GDM1 (cell line): ENCODE measurements around the gene SMYD3.

Experiments
- DNase-seq: peaks from one replicate; lab custom pipeline; 2025; lab: John Stamatoyannopoulos, UW

The SMYD3 gene

DNA sequence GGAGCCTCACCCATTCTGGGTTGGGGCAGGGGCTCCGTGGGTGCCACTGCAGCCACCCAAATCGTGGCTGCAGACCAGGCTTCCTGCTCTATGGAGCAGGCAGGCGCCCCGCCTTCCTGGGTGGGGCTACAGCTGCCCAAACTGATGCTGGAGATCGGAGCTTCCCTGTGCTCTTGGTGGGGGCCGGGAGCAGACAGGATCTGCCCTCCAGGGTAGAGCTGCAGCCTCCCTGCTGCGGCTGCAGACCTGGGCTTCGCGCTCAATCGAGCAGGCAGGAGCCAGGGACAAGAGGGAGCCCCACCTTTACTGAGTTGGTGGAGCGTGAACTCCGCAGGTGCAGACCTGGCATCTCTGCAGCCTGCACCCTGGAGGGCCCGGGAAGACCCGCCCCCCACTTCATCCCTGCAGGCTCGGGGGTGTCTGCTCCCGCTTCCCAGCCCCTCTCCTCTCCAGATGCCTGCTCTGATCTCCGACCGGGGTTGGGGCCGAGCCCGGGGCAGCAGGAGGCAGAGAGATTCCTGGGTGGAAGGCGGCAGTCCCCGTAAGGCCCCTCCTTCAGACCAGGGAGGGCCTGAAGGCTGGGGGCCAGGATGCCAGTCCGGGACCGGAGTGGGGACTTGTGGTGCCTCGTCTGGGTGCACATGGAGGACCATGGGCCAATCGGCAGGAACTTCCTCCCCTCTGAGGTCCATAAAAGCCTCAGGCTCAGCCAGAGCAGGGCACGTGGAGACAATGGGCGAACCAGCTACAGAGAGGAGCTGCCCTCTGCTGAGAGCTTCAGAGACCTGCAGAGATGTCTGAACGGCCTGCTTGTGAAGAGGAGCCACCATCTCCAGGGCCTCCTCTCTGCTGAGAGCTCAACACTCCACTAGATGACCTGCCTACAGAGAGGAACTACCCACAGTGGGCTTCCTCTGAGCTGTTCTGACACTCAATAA lies 359.3 kb downstream of the SMYD3 start:
- no peak for DNase-seq

DNA sequence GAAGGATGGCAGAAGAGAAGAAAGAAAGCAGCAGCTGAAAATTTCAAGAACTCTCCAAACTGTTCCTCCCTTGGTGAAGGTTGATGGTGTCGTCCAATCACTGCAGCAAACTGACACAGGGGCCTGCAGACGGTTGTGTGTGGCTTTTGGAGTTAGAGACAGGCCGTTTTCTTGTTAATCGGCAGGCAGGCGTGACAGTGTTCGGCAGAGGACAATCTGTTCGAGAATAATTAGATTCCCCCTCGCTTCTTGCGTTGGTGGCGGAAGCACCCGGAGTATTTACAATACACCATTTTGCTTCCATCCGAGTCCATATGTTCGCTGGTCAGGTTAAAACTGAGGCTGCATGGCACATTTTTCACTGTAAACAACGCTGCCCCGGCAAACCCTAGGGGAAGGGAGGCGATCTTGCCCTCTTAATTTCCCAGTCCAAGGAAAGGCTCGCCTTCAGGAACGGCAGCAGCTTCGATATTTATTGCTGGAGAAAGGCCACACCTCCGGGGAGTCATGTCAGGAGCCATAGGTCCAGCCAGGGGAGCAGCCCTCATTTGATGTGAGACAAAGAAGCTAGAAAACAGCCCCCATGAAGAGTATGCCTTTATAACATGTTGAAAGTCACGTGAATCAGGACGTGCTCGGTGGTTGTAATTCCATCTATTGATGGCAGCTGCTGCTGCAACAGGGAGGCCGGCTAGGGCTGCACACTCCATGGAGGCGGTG lies 360.1 kb downstream of the SMYD3 start:
- no peak for DNase-seq

DNA sequence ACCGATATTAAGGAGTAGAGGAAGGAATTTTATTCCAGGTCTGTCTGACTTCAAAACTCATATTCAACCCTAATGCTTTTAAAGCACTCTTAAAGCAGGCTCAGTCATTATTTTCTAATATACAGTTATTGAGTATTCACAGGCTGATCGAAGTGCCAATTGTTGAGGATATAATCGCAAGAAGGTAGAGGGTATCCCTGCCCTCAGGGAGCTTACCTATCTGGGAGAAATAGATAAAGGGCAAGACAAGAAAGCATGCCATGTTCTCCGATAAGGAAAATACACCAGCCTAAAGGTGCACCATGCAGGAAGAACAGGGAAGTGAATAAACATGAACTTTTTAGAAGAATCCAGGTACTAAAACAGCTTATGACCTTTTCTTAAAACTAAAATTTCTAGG lies 361.2 kb downstream of the SMYD3 start:
- no peak for DNase-seq

DNA sequence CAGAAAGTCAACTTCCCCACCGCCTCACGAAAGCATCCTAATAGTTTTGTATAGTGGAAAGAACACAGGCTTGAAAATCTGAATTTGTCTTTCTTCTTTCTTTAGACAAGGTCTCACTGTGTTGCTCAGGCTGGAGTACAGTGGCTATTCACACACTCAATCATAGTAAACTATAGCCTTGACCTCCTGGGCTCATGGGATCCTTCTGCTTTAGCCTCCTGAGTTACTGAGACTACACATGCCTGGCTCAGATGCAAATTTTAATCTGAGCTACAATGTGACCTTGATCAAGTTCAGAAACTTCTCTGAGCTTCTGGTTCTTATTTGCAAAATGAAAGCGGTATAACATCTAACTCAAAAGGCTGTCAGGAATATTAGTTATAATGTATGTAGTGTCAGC lies 362.1 kb downstream of the SMYD3 start:
- no peak for DNase-seq

DNA sequence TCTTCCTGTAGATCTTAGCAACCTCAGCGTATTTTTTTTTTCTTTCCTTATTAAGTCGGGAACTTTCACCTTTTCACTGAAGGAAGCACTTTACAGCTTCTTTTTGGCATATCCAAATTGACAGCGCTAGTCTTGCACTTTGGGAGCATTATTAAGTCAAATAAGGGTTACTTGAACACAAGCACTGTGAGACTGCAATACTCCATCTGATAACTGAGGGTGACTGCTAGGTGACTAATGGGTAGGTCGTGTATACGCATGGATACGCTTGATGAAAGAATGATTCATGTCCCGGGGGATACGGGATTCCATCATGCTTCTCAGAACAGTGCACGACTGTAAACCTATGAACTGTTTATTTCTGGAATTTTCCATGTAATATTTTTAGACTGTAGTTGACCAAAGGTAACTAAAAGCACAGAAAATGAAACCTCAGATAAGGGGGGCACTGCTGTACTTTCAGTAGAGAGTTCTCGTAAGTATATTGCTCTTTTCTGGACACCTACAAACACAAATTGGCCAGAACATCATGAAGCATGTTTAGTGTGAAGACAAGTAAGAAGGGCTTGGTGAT lies 364.7 kb downstream of the SMYD3 start:
- no peak for DNase-seq

DNA sequence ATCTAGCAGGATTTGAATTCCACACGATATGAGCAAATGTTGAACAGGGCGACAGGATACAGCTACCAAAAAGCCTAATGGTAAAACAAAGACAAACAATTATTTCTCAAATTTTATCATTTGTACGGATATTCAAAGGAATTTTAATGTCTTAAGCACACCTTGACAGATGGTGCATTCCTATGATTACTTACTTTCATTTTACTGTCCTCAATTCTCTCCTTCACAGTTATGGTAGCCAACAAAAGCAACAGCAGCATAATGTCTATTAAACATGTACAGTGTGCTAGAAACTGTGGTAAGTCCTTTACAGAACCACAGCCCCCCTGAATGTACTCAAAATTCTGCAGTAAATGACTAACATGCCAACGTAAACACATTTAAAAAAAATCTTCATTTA lies 365.8 kb downstream of the SMYD3 start:
- DNase-seq: no peak

DNA sequence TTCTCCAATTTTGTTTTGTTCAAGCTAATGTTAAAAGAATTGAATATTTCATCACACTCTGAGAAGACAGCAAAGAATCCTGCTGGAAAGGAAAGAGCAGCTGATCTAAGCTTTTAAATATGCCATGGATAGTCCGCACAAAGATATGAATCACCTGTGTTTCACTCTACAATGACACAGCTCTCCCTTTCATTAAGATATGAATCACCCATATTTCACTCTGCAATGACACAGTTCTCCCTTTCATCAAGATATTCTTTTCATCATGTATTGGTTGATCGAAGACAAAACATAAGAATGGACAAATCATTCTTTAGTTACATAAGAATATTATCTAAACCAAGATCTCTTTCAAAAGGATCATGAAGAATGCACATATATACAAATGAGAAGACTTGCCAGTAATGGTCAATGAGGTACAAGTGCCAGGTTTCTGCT lies 367.3 kb downstream of the SMYD3 start:
- no peak for DNase-seq

DNA sequence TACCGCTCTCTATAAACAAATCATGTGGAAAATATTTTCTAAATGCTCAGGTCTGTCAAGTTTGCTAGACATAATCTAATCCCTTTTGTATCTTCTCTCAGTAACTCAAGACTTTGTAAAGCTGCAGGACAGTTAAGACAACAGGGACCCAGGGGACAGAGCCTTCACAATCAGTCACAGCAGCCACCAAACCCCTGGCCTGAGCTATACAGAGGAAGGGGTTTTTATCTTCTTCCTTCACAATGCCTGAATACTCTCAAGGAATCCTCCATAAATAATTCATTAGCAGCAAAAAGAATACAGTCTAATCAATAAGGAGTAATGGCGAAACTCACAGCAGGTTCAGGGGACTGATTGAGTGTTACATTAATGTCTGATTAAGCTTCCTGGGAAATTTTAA lies 368.3 kb downstream of the SMYD3 start:
- DNase-seq: no peak

DNA sequence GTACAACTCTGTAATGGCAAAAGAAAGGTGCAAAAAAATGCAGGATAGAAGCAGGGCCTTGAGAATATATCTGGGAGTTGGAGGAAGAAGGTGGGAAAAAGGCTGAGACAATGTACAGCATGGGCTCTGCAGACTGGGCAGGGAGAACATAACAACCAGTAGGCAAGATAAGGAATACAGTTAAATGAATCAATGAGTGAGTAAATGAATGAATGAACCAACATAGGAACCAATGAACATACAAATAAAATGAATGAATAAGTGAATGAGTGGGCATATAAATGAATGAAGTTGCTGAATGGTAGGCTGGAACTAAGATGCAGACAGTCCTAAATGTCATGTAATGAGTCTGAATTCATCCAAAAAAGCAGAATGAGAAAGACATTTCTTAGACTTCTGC lies 370.6 kb downstream of the SMYD3 start:
- no peak for DNase-seq

DNA sequence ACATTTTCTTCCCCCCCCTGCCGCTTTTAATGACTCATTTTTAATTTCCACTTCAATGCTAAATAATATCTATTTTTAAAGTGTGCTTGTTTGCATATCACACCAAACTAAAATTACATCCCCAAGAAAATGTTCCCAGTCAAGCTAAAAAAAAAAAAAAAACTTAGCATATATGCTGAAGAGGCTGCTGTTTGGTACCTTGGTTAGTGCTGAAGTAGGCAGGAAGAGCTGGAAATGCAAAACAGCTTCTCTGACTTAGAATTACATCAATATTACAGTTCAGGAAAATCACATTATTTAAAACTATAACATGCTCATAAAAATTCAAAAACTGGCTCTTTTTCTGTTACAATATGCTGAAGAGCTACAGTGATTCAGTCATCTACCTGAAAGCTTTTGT lies 372.3 kb downstream of the SMYD3 start:
- DNase-seq: no peak

DNA sequence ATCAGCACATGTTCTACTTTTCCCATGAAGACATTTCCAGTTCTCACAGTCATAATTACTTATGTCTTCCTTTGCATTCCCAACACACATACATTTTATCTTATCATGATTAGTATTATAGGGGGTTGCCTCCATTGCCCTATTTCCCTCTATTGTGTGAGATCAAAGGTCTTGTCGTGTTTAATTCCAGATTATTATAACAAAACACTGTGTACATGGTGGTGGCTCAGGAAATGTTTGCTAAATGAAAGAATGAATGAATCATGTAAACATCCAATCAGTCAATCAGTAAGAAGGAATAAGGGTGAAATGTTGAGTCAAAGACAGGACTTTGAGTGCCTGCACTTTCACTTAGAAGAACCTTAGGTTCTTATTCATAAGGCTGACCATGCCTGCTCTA lies 376.0 kb downstream of the SMYD3 start:
- no peak for DNase-seq

DNA sequence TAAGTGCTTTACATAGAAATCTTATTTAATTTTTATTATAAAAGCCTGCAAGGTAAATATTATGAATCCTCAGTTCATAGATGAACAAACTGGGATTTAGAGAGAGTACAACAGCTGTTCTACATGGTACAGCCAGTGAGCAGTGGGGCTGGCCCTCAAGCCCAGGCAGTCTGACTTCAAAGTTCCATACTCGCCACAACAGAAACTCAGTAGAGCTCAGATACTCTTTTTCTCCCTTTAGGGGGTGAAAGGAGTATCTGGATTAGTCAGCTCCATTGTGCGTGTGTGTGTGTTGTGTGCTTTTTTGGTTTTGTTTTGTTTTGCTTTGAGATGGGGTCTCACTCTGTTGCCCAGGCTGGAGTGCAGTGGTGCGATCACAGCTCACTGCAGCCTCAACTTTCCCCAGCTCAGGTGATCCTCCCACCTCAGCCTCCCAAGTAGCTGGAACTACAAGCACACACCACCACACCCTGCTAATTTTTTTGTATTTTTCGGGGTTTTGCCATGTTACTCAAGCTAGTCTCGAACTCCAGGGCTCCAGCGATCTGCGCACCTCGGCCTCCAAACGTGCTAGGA lies 378.5 kb downstream of the SMYD3 start:
- DNase-seq: no peak

DNA sequence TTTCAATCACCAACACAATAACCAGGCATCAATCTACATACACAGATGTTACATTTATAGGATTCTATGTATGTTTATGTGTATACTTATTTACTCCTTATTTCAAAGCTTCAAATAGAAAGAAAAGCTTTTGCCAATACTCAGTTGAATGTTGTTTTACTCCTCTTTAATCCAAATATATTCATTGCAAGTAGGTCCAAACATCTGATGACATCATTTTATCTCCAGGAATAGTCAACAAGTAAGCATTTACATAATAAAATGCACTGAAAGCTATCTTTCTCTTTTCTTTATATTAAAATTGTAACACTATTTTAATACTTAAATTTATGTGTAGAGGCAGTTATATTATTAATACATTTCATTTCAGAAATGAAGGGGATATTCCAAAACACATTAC lies 380.5 kb downstream of the SMYD3 start:
- DNase-seq: no peak

DNA sequence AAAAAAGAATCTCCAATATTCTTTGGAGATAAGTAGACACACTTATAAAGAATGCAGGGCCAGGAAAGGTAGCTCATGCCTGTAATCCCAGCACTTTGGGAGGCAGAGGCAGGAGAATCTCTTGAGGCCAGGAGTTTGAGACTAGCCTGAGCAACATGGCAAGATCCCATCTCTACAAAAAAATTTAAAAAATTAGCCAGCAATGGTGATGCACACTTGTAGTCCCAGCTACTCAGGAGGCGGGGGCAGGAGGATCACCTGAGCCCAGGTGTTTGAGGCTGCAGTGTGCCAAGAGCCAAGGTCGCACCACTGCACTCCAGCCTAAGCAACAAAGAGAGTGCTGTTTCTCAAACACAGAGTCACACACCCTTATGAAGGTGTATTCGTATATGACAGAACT lies 385.0 kb downstream of the SMYD3 start:
- no peak for DNase-seq

DNA sequence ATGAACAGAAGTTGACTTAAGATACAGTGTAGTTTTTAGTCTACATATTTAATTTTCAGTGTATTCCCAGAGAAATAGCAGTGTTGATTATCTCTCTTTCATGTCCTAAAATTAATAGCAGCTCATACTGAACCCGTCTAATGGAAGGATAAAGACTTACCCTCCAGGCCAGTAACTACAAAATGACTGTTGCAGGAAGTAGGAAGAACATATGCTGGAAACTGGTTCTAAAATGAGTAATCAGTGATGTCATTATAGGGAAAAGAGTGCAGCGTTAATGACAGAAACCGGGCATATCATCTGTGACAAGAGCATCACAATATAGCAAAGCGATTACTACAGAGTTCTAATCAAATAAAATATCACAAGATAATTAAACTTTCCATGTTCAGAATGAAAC lies 385.5 kb downstream of the SMYD3 start:
- DNase-seq: no peak

DNA sequence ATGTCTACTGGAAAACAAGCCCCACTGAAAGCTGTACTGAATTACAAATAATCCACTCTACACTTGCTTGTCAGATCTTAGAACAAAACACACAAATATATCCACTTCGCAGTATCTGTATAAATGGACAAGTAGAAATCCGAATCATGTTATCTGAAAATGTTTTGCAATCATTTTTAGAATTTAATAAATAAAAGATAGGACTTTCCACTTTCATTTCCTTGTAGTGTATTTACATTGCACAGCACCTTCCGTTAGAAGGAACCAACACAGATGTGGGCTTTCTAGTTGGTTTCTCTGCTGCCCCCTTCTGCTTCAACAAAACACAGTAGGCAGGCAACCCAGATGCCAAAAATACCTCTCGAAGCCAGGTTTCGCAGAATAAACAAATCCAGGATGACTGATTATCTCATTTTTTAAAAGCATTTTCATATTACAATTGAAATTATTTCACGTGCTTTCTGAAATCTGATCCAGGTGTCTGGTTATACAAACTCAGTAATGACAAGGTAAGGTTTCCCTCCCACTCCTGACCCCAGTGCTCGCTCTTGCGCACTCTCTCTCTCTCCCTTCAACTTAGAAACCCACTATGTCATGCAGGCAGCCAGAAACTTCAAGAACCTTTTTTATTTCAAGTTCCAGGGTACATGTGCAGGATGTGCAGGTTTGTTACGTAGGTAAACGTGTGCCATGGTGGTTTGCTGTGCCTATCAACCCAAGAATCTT lies 389.9 kb downstream of the SMYD3 start:
- peak; percentile 61 for DNase-seq

DNA sequence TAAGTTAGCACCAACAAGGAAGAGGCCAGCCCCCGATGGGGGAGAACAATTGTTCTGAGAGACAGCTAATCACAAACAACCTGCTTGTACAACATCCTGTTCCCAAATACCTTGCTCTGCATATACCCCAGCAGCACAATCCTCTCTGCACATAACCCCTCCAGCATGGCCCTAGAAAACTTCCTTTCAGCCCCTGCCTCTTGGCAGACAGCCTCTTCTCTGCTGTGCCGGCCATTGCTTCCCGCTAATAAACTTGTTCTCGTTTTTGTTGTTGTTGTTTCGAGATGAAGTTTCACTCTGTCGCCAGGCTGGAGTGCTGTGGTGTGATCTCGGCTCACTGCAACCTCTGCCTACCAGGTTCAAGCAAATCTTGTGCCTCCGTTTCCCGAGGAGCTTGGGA lies 392.7 kb downstream of the SMYD3 start:
- DNase-seq: no peak

DNA sequence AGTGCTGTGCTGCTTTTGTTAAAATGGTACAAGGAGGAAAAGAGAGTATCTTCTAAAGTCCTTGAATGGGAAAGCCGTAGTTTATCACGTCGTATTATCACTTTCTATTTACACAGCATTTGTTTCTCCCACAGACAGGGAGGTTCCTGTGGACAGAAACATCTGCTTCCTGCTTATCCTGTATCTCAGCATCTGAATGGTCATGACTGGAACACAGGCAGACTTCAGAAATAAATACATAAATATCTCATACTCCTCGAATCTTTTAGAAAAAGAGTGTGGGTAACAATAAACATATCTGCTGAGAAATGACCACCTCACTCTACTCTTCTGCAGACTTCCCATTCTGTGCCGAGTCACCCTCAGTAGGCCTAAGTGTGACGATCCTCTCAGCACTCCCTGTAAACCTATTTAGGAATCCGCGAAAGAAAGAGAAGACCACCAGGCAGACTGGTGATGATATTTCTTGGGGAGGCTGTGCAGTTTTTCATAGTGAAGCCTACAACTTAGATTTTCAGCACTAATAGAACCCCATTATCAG lies 393.5 kb downstream of the SMYD3 start:
- peak; percentile 74 for DNase-seq

DNA sequence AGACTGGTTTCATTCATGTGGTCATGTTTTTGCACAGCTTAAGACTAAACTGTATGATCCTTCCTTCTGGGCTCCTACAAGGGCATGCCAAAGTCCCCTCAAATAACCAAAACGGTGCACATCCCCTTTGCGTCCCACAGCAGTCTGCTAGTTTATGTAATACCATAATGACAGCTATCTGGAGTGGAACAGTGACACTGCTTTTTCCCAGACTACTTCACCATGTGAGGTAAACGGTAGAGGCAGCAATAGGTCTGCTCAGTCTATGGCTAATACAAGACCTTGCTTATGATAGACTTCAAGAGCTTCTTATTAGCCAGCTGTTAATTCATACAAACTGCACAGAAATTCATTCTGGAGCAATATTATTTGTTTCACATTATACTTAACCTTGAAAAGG lies 395.5 kb downstream of the SMYD3 start:
- no peak for DNase-seq

DNA sequence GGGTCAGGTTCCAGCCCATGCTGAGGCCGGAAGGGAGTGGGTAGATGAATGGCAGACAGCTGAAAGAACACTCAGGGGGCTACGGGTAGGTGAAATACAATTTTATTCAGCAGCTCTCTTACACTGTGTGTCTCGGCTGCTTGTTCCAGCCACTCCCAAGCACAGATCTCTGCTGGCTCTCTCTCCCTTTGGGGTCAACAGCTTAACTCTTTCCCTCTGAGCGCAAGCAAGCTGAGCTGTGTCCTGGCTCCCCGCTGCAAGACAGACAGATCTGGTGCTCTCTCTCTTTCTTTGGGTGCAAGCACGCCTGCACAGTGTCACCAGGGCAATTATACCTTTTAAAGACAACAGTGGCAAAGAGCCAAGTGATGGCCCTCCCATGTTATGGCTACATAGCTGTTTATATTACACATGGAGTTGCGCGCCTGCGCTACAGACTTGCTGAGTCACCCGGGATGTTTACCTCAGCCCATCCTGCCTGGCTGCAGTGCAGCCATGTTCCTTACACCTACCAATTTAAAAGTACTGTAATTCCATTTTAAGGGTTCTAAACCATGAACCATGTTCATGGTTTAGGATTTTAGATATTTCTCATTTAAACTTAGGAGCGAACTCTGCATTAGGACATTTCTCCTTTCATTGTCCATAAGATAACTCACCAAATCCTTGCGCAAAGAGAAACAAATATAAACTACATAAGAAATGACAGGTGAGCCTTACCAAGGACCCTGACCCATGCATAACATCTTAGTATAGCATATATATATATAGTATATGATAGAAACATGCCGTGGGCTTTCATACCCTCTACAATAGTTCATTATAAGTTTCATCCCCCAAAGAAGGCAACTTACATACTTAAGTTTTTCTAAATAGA lies 396.5 kb downstream of the SMYD3 start:
- DNase-seq: no peak
